H1 (cell line): ENCODE results near the gene KLKB1. TPM values are rescaled to one million over a fixed set of nuclear protein-coding genes. Genes with fewer than 3 reads are reported as not detected.

Experiments used
- ASH2L ChIP-seq: fragments of 200-600, 300-600 bp; sonication (generic); IDR thresholded peaks from one replicate; pipeline ENCODE4 v1.7.1; 2017; ENCODE audit warnings: low read length
- CBX8 ChIP-seq: fragments of 300-800, 300-1000 bp; sonication (generic); IDR thresholded peaks from 2 replicates; pipeline ENCODE4 v1.7.1; 2016; ENCODE audit warnings: low read depth, low read length, borderline replicate concordance
- CREB1 ChIP-seq: IDR thresholded peaks from 2 replicates; pipeline ENCODE4 v1.6.1; 2012; ENCODE audit warnings: inconsistent platforms
- CTCF ChIP-seq, 3 experiments: IDR thresholded peaks; 1 replicate in 2 of 3; 2 replicates in 1 of 3; pipeline versions ENCODE4 v1.5.1 to v1.6.1; 2011; ENCODE audit warnings: low read length in 3 of 3, mild to moderate bottlenecking in 3 of 3, inconsistent platforms in 2 of 3, low read depth in 1 of 3, moderate library complexity in 1 of 3; ENCODE audit not compliant: insufficient read depth in 1 of 3; ENCODE audit errors: control extremely low read depth in 1 of 3
- EGR1 ChIP-seq: IDR thresholded peaks from 2 replicates; pipeline ENCODE4 v1.6.1; 2011; ENCODE audit warnings: low read depth, low read length, borderline replicate concordance
- EP300 ChIP-seq, 2 experiments: IDR thresholded peaks; 1 replicate in 1 of 2; 2 replicates in 1 of 2; pipeline ENCODE4 v1.6.1; 2011 to 2012; ENCODE audit warnings: low read depth in 2 of 2, low read length in 2 of 2, mild to moderate bottlenecking in 2 of 2, borderline replicate concordance in 1 of 2, inconsistent platforms in 1 of 2, moderate library complexity in 1 of 2
- EZH2 ChIP-seq: fragments of 200-600 bp; sonication (generic); IDR thresholded peaks from 2 replicates; pipeline ENCODE4 v1.7.1; 2012; ENCODE audit warnings: low read depth, mild to moderate bottlenecking, moderate library complexity, low read length, inconsistent platforms; ENCODE audit not compliant: severe bottlenecking
- HDAC2 ChIP-seq, 2 experiments: fragments of 300-600 bp in 1 of 2; sonication (generic) in 1 of 2; IDR thresholded peaks; 2 replicates each; pipeline ENCODE4 v1.6.1; 2011 to 2012; ENCODE audit warnings: low read depth in 2 of 2, low read length in 2 of 2, mild to moderate bottlenecking in 2 of 2, moderate library complexity in 2 of 2, borderline replicate concordance in 1 of 2, inconsistent platforms in 1 of 2
- JUN ChIP-seq: IDR thresholded peaks from 2 replicates; pipeline ENCODE4 v1.6.1; 2011; ENCODE audit warnings: low read depth, mild to moderate bottlenecking, improper control_type of control experiment, low read length
- JUND ChIP-seq: IDR thresholded peaks from 2 replicates; pipeline ENCODE4 v1.6.1; 2011; ENCODE audit warnings: mild to moderate bottlenecking, improper control_type of control experiment, low read length
- KDM4A ChIP-seq: IDR thresholded peaks from one replicate; pipeline ENCODE4 v1.7.1; 2012; ENCODE audit warnings: low read depth, mild to moderate bottlenecking, moderate library complexity, low read length, inconsistent platforms; ENCODE audit not compliant: severe bottlenecking
- KDM5A ChIP-seq: fragments of 200-600 bp; IDR thresholded peaks from 2 replicates; pipeline ENCODE4 v1.7.1; 2012; ENCODE audit warnings: mild to moderate bottlenecking, low read length, inconsistent platforms, mixed read lengths
- MAX ChIP-seq: IDR thresholded peaks from 2 replicates; pipeline ENCODE4 v1.6.1; 2012; ENCODE audit warnings: inconsistent platforms
- POLR2A ChIP-seq, 2 experiments: IDR thresholded peaks; 1 replicate in 1 of 2; 2 replicates in 1 of 2; pipeline ENCODE4 v1.6.1; 2011; ENCODE audit warnings: low read depth in 2 of 2, low read length in 2 of 2, mild to moderate bottlenecking in 2 of 2; ENCODE audit errors: control extremely low read depth in 1 of 2
- RAD21 ChIP-seq, 2 experiments: IDR thresholded peaks in 1 of 2; conservative IDR thresholded peaks in 1 of 2; 2 replicates each; pipeline ENCODE4 v1.6.1; 2011; ENCODE audit warnings: low read depth in 2 of 2, low read length in 2 of 2, improper control_type of control experiment in 1 of 2, inconsistent platforms in 1 of 2, mild to moderate bottlenecking in 1 of 2, moderate library complexity in 1 of 2
- RXRA ChIP-seq: IDR thresholded peaks from 2 replicates; pipeline ENCODE4 v1.6.1; 2011; ENCODE audit warnings: low read depth, mild to moderate bottlenecking, low read length, moderate library complexity; ENCODE audit not compliant: insufficient read depth
- SIN3A ChIP-seq, 2 experiments: IDR thresholded peaks in 1 of 2; conservative IDR thresholded peaks in 1 of 2; 2 replicates each; pipeline ENCODE4 v1.6.1; 2011 to 2012; ENCODE audit warnings: low read length in 2 of 2, improper control_type of control experiment in 1 of 2, low read depth in 1 of 2, mild to moderate bottlenecking in 1 of 2
- SIX5 ChIP-seq: IDR thresholded peaks from 2 replicates; pipeline ENCODE4 v1.6.1; 2011; ENCODE audit warnings: mild to moderate bottlenecking, low read depth, low read length
- SP4 ChIP-seq: IDR thresholded peaks from 2 replicates; pipeline ENCODE4 v1.6.1; 2012; ENCODE audit warnings: low read length, inconsistent platforms
- USF2 ChIP-seq: IDR thresholded peaks from 2 replicates; pipeline ENCODE4 v1.6.1; 2011; ENCODE audit warnings: low read length, improper control_type of control experiment
- polyA plus RNA-seq, 7 experiments: library from polyadenylated mRNA; depleted of rRNA in 3 of 7; stranded (reverse) in 5 of 7; unstranded in 2 of 7; fragments of >200 nt in 5 of 7; fragments of 200-250 nt in 2 of 7; gene quantifications; 1 replicate in 5 of 7; 2 replicates in 1 of 7; 4 replicates in 1 of 7; pipeline versions ENCODE4 v1.2.1 to v1.2.3, GENCODE V29; 2011 to 2013; ENCODE audit warnings: missing spikeins in 2 of 7, mixed read lengths in 2 of 7
- total RNA-seq: library from RNA; stranded (reverse); fragmentation: NEBNext Ultra II Directional; extraction: Animal tissue kit (Norgen Biotek cat#: 25700); gene quantifications from 2 replicates; pipeline ENCODE4 v1.2.1, GENCODE V29; 2021

KLKB1 gene
- total and polyA plus RNA-seq, 2 of the 8 experiments (the other 6 are each of a cell fraction or from before 2014, with no cell fraction given) = 12.0 to 20.9 TPM

GRCh38 chr4:186298031-186298647 is 70.8 kb downstream of the KLKB1 start (continued):
- TF ChIP-seq RXRA (no peak), ASH2L (no peak), MAX (no peak), JUND (no peak), JUN (no peak), POLR2A (IDR thresholded peaks at IDR 0.05; ENCODE audit: control extremely low read depth in 1 of 2, low read depth in 2 of 2, low read length in 2 of 2) (no peak), HDAC2 (IDR thresholded peaks at IDR 0.05; ENCODE audit: borderline replicate concordance in 1 of 2, low read depth in 2 of 2, low read length in 2 of 2) (0 out of 4 replicates have a peak, but pooled peaks of 1 of the 2 experiments have one; percentile 30), RAD21 (IDR thresholded peaks at IDR 0.05 in 1 of 2, conservative IDR thresholded peaks at IDR 0.05 in 1 of 2; ENCODE audit: low read depth in 2 of 2, low read length in 2 of 2) (peak; percentile 73 to 77), USF2 (0 out of 2 replicates have a peak, but pooled peaks have one; percentile 25), SIX5 (no peak), CBX8 (no peak), EP300 (IDR thresholded peaks at IDR 0.05; ENCODE audit: borderline replicate concordance in 1 of 2, low read depth in 2 of 2, low read length in 2 of 2) (no peak), EZH2 (no peak), EGR1 (no peak), KDM5A (no peak), SP4 (no peak), SIN3A (conservative IDR thresholded peaks at IDR 0.05 in 1 of 2, IDR thresholded peaks at IDR 0.05 in 1 of 2; ENCODE audit: low read depth in 1 of 2, low read length in 2 of 2) (peak in 1 of 2 experiments; percentile 65; a peak in 1 of 4 replicates), CREB1 (no peak), CTCF (IDR thresholded peaks at IDR 0.05; ENCODE audit: control extremely low read depth in 1 of 3, insufficient read depth in 1 of 3, low read depth in 1 of 3, low read length in 3 of 3) (peak; percentile 27 to 65 (median 42)), KDM4A (no peak)
